CD14-positive monocyte (primary cell): Measurements from ENCODE around the gene EVA1B. TPM values are rescaled to one million over a fixed set of nuclear protein-coding genes. Genes with fewer than 3 reads are reported as not detected.

ENCODE experiments used
- DNase-seq, 3 donors: peaks; one replicate each; pipeline ENCODE4 v3.0.0-alpha.2; 2011 to 2022
- H2AFZ ChIP-seq: 2 replicates; pipeline ENCODE4 v1.6.0; 2012; ENCODE audit warnings: mild to moderate bottlenecking, low read depth, low read length, inconsistent platforms; ENCODE audit not compliant: insufficient read depth, poor library complexity, severe bottlenecking
- H3K27ac ChIP-seq, 2 donors: 1 replicate in 1 of 2; 2 replicates in 1 of 2; pipeline ENCODE4 v1.5.1; 2012 to 2013; ENCODE audit warnings: low read length in 2 of 2, control low read depth in 1 of 2, inconsistent platforms in 1 of 2, low read depth in 1 of 2, mild to moderate bottlenecking in 1 of 2
- H3K27me3 ChIP-seq, 2 donors: one replicate each; pipeline versions ENCODE4 v1.6.0 to v1.6.1; 2011 to 2013; ENCODE audit warnings: low read length in 2 of 2; ENCODE audit not compliant: control insufficient read depth in 2 of 2, insufficient read depth in 2 of 2
- H3K36me3 ChIP-seq, 2 donors: replicated peaks in 1 of 2; 1 replicate in 1 of 2; 2 replicates in 1 of 2; pipeline versions ENCODE4 v1.5.1 to v1.6.1; 2012 to 2013; ENCODE audit warnings: low read length in 2 of 2, control low read depth in 1 of 2, inconsistent platforms in 1 of 2, mild to moderate bottlenecking in 1 of 2; ENCODE audit not compliant: insufficient read depth in 2 of 2, control insufficient read depth in 1 of 2
- H3K4me1 ChIP-seq, 2 donors: 1 replicate in 1 of 2; 2 replicates in 1 of 2; pipeline versions ENCODE4 v1.5.1 to v1.6.1; 2012 to 2013; ENCODE audit warnings: low read length in 2 of 2, control low read depth in 1 of 2, inconsistent platforms in 1 of 2, mild to moderate bottlenecking in 1 of 2, moderate library complexity in 1 of 2; ENCODE audit not compliant: insufficient read depth in 2 of 2, control insufficient read depth in 1 of 2
- H3K4me2 ChIP-seq: replicated peaks from 2 replicates; pipeline ENCODE3; 2012; ENCODE audit warnings: low read length, moderate library complexity, mild to moderate bottlenecking; ENCODE audit not compliant: poor library complexity, severe bottlenecking; ENCODE audit errors: extremely low read depth
- H3K4me3 ChIP-seq, 3 experiments: fragments of 200-600 bp in 1 of 3; sonication (generic) in 1 of 3; replicated peaks in 1 of 3; 1 replicate in 2 of 3; 2 replicates in 1 of 3; pipeline ENCODE4 v1.5.1; 2011 to 2013; ENCODE audit warnings: low read length in 3 of 3, mild to moderate bottlenecking in 3 of 3, control low read depth in 2 of 3, low read depth in 2 of 3, inconsistent platforms in 1 of 3, moderate library complexity in 1 of 3
- H3K79me2 ChIP-seq: 2 replicates; pipeline ENCODE4 v1.6.0; 2012; ENCODE audit warnings: mild to moderate bottlenecking, control low read depth, inconsistent platforms, low read length, moderate library complexity; ENCODE audit not compliant: insufficient read depth
- H3K9ac ChIP-seq: 2 replicates; pipeline ENCODE4 v1.6.0; 2017; ENCODE audit warnings: low read length, mild to moderate bottlenecking; ENCODE audit not compliant: insufficient read depth, poor library complexity, severe bottlenecking
- H3K9me3 ChIP-seq, 2 donors: replicated peaks in 1 of 2; 1 replicate in 1 of 2; 2 replicates in 1 of 2; pipeline versions ENCODE4 v1.5.1 to v1.6.1; 2012 to 2013; ENCODE audit warnings: low read length in 2 of 2, control low read depth in 1 of 2; ENCODE audit not compliant: control insufficient read depth in 1 of 2, insufficient read depth in 1 of 2
- H4K20me1 ChIP-seq: 2 replicates; pipeline ENCODE4 v1.6.0; 2012; ENCODE audit warnings: mild to moderate bottlenecking, low read length, control low read depth, moderate library complexity; ENCODE audit not compliant: insufficient read depth
- H3K27ac Mint-ChIP-seq, 7 donors: one replicate each; pipeline ENCODE4 v1.8.0; 2020; ENCODE audit warnings: mild to moderate bottlenecking in 7 of 7, mixed read lengths in 7 of 7, moderate library complexity in 6 of 7, inconsistent platforms in 2 of 7
- H3K27me3 Mint-ChIP-seq, 3 donors: one replicate each; pipeline ENCODE4 v1.8.0; 2021 to 2022; ENCODE audit warnings: low read depth in 3 of 3, mild to moderate bottlenecking in 3 of 3, mixed read lengths in 3 of 3, moderate library complexity in 3 of 3, inconsistent platforms in 1 of 3
- H3K36me3 Mint-ChIP-seq, 2 donors: one replicate each; pipeline ENCODE4 v1.8.0; 2020; ENCODE audit warnings: mixed read lengths in 2 of 2, inconsistent platforms in 1 of 2, mild to moderate bottlenecking in 1 of 2
- H3K4me1 Mint-ChIP-seq: one replicate; pipeline ENCODE4 v1.8.0; 2020; ENCODE audit warnings: mild to moderate bottlenecking, mixed read lengths
- H3K4me3 Mint-ChIP-seq, 2 donors: one replicate each; pipeline ENCODE4 v1.8.0; 2020; ENCODE audit warnings: mild to moderate bottlenecking in 2 of 2, mixed read lengths in 2 of 2, moderate library complexity in 1 of 2
- H3K9me3 Mint-ChIP-seq, 7 donors: one replicate each; pipeline ENCODE4 v1.8.0; 2020 to 2022; ENCODE audit warnings: mixed read lengths in 7 of 7, mild to moderate bottlenecking in 6 of 7, moderate library complexity in 6 of 7, inconsistent platforms in 2 of 7
- WGBS: methylation state at CpG from one replicate; pipeline ENCODE4 v1.1.5; 2013; ENCODE audit warnings: missing lambda C conversion rate; ENCODE audit not compliant: insufficient coverage; 5-methylcytosine and 5-hydroxymethylcytosine counted together
- intact Hi-C, 2 donors: fragments of 100-400 bp; cut with micrococcal nuclease; formaldehyde crosslinking; loops; one replicate each; pipeline versions ENCODE4 v1.15.0 to v1.15.1; 2023
- polyA plus RNA-seq, 3 donors: library from polyadenylated mRNA; depleted of rRNA in 1 of 3; unstranded in 2 of 3; stranded (reverse) in 1 of 3; fragments of 300-500 nt in 2 of 3; fragments of >200 nt in 1 of 3; fragmentation: Illumina TruSeq in 2 of 3; gene quantifications; 1 replicate in 2 of 3; 2 replicates in 1 of 3; pipeline ENCODE4 v1.2.3, GENCODE V29; 2012 to 2021
- TF ChIP-seq, protein P1 (sequence below): fragments of 200-600 bp; IDR thresholded peaks from one replicate; pipeline ENCODE4 v1.8.0; 2022; ENCODE audit warnings: antibody characterized with exemption, mild to moderate bottlenecking

EVA1B gene
- polyA plus RNA-seq, 3 donors: 13.7 to 19.1 (median 16.6) TPM

- H3K4me1 Mint-ChIP-seq: no peaks in the 10 kb centered on the region
- Histone ChIP-seq H3K4me3 (no peak overlapping the region), H3K9ac (no peak overlapping the region), H2AFZ (no peak overlapping the region), H3K27me3 (no peaks in the 10 kb centered on the region), H3K9me3 (no peaks in the 10 kb centered on the region), H3K79me2 (peaks cover 62% of the 10 kb centered on the region), H3K36me3 (peaks cover 30 to 58% of the 10 kb centered on the region in 2 donors), H4K20me1 (peaks cover 80% of the 10 kb centered on the region), H3K4me2 (no peak overlapping the region), H3K27ac (no peak overlapping the region), H3K4me1 (no peaks in the 10 kb centered on the region)
- TF ChIP-seq, protein P1, sequence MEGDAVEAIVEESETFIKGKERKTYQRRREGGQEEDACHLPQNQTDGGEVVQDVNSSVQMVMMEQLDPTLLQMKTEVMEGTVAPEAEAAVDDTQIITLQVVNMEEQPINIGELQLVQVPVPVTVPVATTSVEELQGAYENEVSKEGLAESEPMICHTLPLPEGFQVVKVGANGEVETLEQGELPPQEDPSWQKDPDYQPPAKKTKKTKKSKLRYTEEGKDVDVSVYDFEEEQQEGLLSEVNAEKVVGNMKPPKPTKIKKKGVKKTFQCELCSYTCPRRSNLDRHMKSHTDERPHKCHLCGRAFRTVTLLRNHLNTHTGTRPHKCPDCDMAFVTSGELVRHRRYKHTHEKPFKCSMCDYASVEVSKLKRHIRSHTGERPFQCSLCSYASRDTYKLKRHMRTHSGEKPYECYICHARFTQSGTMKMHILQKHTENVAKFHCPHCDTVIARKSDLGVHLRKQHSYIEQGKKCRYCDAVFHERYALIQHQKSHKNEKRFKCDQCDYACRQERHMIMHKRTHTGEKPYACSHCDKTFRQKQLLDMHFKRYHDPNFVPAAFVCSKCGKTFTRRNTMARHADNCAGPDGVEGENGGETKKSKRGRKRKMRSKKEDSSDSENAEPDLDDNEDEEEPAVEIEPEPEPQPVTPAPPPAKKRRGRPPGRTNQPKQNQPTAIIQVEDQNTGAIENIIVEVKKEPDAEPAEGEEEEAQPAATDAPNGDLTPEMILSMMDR: no peak
- 98% methylated on average over 4 of the region's 7 CpGs for WGBS
- no peak for DNase-seq
- peak overlapping the region in 2 of 7 donors; percentile 79 to 87 for H3K27ac Mint-ChIP-seq
- H3K36me3 Mint-ChIP-seq: peaks cover 28 to 55% of the 10 kb centered on the region in 2 donors
- H3K9me3 Mint-ChIP-seq: no peaks in the 10 kb centered on the region
- H3K4me3 Mint-ChIP-seq: no peak overlapping the region
- peaks cover 0 to 2% (median 0%) of the 10 kb centered on the region in 3 donors for H3K27me3 Mint-ChIP-seq
- intact Hi-C loops: loop anchor here in 1 of 2 donors (10.0 kb wide), 1 partner anchor 95 kb away; no protein-coding TSS in a partner anchor
These were observed 43.6 kb downstream of the EVA1B start for GRCh38 chr1:36279789-36280296.

DNA sequence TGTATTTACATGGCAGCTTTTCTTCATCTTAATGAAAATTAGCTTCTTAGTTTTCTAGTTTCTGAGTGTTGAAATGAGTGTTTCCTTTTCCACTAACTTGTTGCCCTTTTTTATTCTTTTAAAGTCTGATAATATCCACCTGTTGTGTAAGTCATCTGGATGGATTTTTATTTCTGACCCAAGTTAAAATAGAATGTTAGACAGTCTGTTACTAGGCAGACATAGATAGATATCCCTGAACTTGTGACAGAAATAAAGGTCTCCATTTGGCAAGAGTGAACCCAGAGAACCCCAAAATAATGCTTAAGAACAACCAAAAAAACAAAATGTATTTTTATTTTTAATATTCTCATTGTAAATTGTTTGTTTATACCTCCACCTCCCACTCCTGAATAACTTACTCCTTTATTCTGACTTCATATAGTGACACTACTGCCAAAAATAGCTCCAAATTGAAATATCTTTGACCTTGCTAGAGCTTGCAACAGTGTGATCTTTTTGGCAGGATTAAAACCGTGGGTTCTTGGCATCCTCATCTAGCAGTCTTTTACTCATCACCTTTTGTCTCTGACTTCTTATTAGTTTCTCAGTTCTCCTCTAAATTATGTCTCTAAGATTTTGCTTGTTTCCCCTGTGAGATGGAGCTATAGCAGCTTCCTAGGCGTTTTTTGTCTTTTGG, 44.2 kb downstream of the EVA1B start:
- Mint-ChIP-seq H3K9me3 (no peaks in the 10 kb centered on the region), H3K4me3 (no peak overlapping the region), H3K36me3 (peaks cover 25 to 55% of the 10 kb centered on the region in 2 donors), H3K27ac (peak overlapping the region in 1 of 7 donors; percentile 48), H3K4me1 (no peaks in the 10 kb centered on the region), H3K27me3 (peaks cover 0 to 2% (median 0%) of the 10 kb centered on the region in 3 donors)
- Histone ChIP-seq H3K4me2 (no peak overlapping the region), H3K4me1 (no peaks in the 10 kb centered on the region), H4K20me1 (peaks cover 78% of the 10 kb centered on the region), H3K36me3 (peaks cover 25 to 58% of the 10 kb centered on the region in 2 donors), H3K27me3 (no peaks in the 10 kb centered on the region), H3K9ac (no peak overlapping the region), H3K79me2 (peaks cover 67% of the 10 kb centered on the region), H2AFZ (no peak overlapping the region), H3K27ac (no peak overlapping the region), H3K9me3 (no peaks in the 10 kb centered on the region), H3K4me3 (no peak overlapping the region)
- no peak for DNase-seq
- 80% methylated on average over 1 of the region's 2 CpGs for WGBS
- TF ChIP-seq, protein P1: no peak
- intact Hi-C loops: no loop called here
